PC-9 (cell line): ENCODE results near the gene NOXO1. TPM values are rescaled to one million over a fixed set of nuclear protein-coding genes. Genes with fewer than 3 reads are reported as not detected.

Source experiments
- BruUV-seq: library from RNA; stranded (reverse); fragments of 400-500 nt; replicated peaks from 2 replicates; lab custom pipeline; 2021; lab: Mats Ljungman, UMichigan
- CTCF ChIA-PET: fragments of 300-600 bp; sonication (Branson Sonifier 250); formaldehyde crosslinking; loops from one replicate; lab custom pipeline; 2022; ENCODE audit warnings: antibody characterized with exemption; lab: Charles Lee
- POLR2A ChIA-PET: fragments of 300-600 bp; sonication (Branson Sonifier 250); formaldehyde crosslinking; loops from one replicate; lab custom pipeline; 2022; ENCODE audit warnings: antibody characterized with exemption; ENCODE audit not compliant: unreplicated experiment; lab: Charles Lee
- DNase-seq, 2 experiments: peaks; one replicate each; pipeline versions ENCODE4 v3.0.0 to v3.0.0-alpha.2; 2015 to 2022; ENCODE audit warnings: mixed read lengths in 1 of 2
- H2AFZ ChIP-seq: fragments of 200-600 bp; sonication (generic); 2 replicates; pipeline ENCODE4 v1.8.1; 2017; ENCODE audit warnings: antibody characterized with exemption
- H3F3A ChIP-seq: fragments of 200-600 bp; sonication (generic); 2 replicates; pipeline ENCODE4 v1.8.1; 2017; ENCODE audit warnings: antibody characterized with exemption, mild to moderate bottlenecking, low read depth; ENCODE audit not compliant: insufficient read depth
- H3K27ac ChIP-seq: fragments of 200-600 bp; sonication (generic); 2 replicates; pipeline ENCODE4 v1.6.1; 2016; ENCODE audit warnings: mixed run types
- H3K27me3 ChIP-seq: fragments of 200-600 bp; sonication (generic); 2 replicates; pipeline ENCODE4 v1.6.1; 2016; ENCODE audit warnings: low read depth, mixed run types; ENCODE audit not compliant: insufficient read depth
- H3K36me3 ChIP-seq: fragments of 200-600 bp; sonication (generic); 2 replicates; pipeline ENCODE4 v1.6.1; 2016; ENCODE audit warnings: low read depth, mixed run types
- H3K4me1 ChIP-seq: fragments of 200-600 bp; sonication (generic); replicated peaks from 2 replicates; pipeline ENCODE4 v1.6.1; 2016; ENCODE audit warnings: mixed run types; ENCODE audit not compliant: insufficient read depth
- H3K4me2 ChIP-seq: fragments of 200-600 bp; sonication (generic); 2 replicates; pipeline ENCODE4 v1.6.1; 2017; ENCODE audit warnings: mixed run types
- H3K4me3 ChIP-seq: fragments of 200-600 bp; sonication (generic); 2 replicates; pipeline ENCODE4 v1.6.1; 2016; ENCODE audit warnings: mixed run types
- H3K79me2 ChIP-seq: fragments of 200-600 bp; sonication (generic); 2 replicates; pipeline ENCODE4 v1.6.1; 2017; ENCODE audit warnings: low read depth, mixed run types
- H3K9me2 ChIP-seq: fragments of 200-600 bp; sonication (generic); 2 replicates; pipeline ENCODE4 v1.8.1; 2017; ENCODE audit warnings: mild to moderate bottlenecking; ENCODE audit not compliant: insufficient read depth
- H3K9me3 ChIP-seq: fragments of 200-600 bp; sonication (generic); 2 replicates; pipeline ENCODE4 v1.8.1; 2016; ENCODE audit warnings: low read depth; ENCODE audit not compliant: insufficient read depth
- H4K20me1 ChIP-seq: fragments of 200-600 bp; sonication (generic); 2 replicates; pipeline ENCODE4 v1.8.1; 2017; ENCODE audit not compliant: insufficient read depth
- CTCF ChIP-seq: fragments of 200-600 bp; sonication (generic); conservative IDR thresholded peaks from 2 replicates; pipeline ENCODE4 v1.6.1; 2017; ENCODE audit warnings: mixed run types, antibody characterized with exemption, mild to moderate bottlenecking, moderate library complexity
- EZH2 ChIP-seq: fragments of 200-600 bp; sonication (generic); IDR thresholded peaks from 2 replicates; pipeline ENCODE4 v1.8.0; 2017; ENCODE audit warnings: antibody characterized with exemption, low read depth
- intact Hi-C: fragments of 100-400 bp; cut with micrococcal nuclease; formaldehyde crosslinking; loops from one replicate; pipeline ENCODE4 v1.10.0; 2022; ENCODE audit not compliant: unreplicated experiment
- total RNA-seq: library from RNA; stranded (reverse); gene quantifications from 2 replicates; pipeline ENCODE4 v1.2.3, GENCODE V29; 2021

Gene NOXO1
- total RNA-seq, 1 experiment from 2014 or later: 11.1 TPM

DNA sequence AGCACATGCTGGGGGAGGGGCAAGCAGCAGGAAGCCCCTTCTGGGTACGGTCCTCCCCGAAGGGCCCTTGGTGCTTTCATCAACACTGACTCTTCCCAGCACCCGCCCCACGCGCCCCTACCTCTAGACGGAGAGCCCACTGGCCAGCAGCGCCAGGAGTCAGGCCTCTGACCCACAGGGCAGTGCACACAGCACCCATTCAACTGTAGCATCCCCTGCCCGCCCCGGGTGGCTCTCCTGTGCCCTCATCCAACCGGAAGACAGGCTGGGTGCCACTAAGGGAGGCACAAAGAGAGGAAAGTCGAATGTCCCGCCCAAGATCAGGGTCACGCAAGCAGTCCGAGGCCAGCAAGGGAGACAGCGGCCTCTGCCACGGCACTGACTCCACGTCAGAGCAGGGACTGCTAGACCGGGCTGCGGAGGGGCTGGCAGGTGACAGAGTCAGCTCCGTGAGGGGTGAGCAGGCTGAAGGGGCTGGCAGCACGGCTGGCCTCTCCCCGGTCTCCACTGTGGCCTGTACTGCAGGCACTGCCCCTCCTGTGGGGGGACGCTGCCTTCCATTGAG, 48.1 kb downstream of the NOXO1 start:
- peaks cover 20% of the 10 kb centered on the region for H3F3A ChIP-seq
- no peaks in the 10 kb centered on the region for H3K79me2 ChIP-seq
- H3K4me3 ChIP-seq: no peak overlapping the region
- H3K4me2 ChIP-seq: no peak overlapping the region
- H3K9me2 ChIP-seq: no peaks in the 10 kb centered on the region
- no peaks in the 10 kb centered on the region for H4K20me1 ChIP-seq
- CTCF ChIA-PET: no interaction called here
- BruUV-seq: no TSS peak
- no peaks in the 10 kb centered on the region for H3K36me3 ChIP-seq
- DNase-seq: no peak
- H2AFZ ChIP-seq: no peak overlapping the region
- TF ChIP-seq CTCF (no peak), EZH2 (no peak)
- no peaks in the 10 kb centered on the region for H3K9me3 ChIP-seq
- H3K4me1 ChIP-seq: peaks cover 19% of the 10 kb centered on the region
- POLR2A ChIA-PET: no interaction called here
- intact Hi-C loops: no loop called here
- H3K27me3 ChIP-seq: no peaks in the 10 kb centered on the region
- H3K27ac ChIP-seq: no peak overlapping the region

- POLR2A ChIA-PET: interaction anchor here (0.6 kb wide), 1 partner anchor 89 kb away, joined by 20 read pairs; no protein-coding TSS in a partner anchor
- TF ChIP-seq CTCF (no peak; the same call in 1 of the 2 replicates), EZH2 (no peak)
- H3K79me2 ChIP-seq: no peaks in the 10 kb centered on the region
- H2AFZ ChIP-seq: no peak overlapping the region
- no peak overlapping the region for H3K4me3 ChIP-seq
- DNase-seq: peak in 1 of 2 experiments; percentile 68
- H3K27ac ChIP-seq: no peak overlapping the region
- no peak overlapping the region for H3K4me2 ChIP-seq
- no peaks in the 10 kb centered on the region for H4K20me1 ChIP-seq
- BruUV-seq: no TSS peak
- CTCF ChIA-PET: no interaction called here
- H3K27me3 ChIP-seq: no peaks in the 10 kb centered on the region
- H3K4me1 ChIP-seq: peaks cover 15% of the 10 kb centered on the region
- peaks cover 20% of the 10 kb centered on the region for H3F3A ChIP-seq
- H3K9me2 ChIP-seq: no peaks in the 10 kb centered on the region
- H3K36me3 ChIP-seq: no peaks in the 10 kb centered on the region
- intact Hi-C loops: no loop called here
- no peaks in the 10 kb centered on the region for H3K9me3 ChIP-seq
These were observed 48.9 kb downstream of the NOXO1 start for GRCh38 chr16:1932050-1933028.

DNA sequence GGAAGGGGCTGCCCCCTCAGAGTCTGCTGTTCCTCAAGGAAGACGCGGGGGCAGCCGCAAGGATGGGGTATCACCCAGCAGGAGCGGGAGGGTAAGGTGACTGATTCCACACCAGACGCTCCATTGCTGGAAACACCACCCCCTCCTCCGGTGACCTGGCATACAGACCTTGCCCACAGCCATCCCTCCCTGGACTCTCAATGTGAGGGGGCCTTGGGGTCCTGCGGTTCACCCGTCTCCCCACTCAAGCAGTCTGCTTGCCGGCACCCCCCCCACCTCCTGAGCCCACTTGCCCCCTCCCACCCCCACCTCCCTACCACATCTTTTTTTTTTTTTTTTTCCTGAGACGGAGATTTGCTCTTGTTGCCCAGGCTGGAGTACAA, 50.9 kb downstream of the NOXO1 start:
- no peak overlapping the region for H3K4me3 ChIP-seq
- TF ChIP-seq CTCF (no peak), EZH2 (no peak)
- POLR2A ChIA-PET: no interaction called here
- peak overlapping the region; percentile 87; the same call in 1 of the 2 replicates for H2AFZ ChIP-seq
- H3K9me2 ChIP-seq: no peaks in the 10 kb centered on the region
- no peaks in the 10 kb centered on the region for H3K79me2 ChIP-seq
- CTCF ChIA-PET: interaction anchor here (0.6 kb wide), 1 partner anchor 224 kb away, joined by 3 read pairs; no protein-coding TSS in a partner anchor
- DNase-seq: no peak
- no TSS peak for BruUV-seq
- no peaks in the 10 kb centered on the region for H3K9me3 ChIP-seq
- no peaks in the 10 kb centered on the region for H3K27me3 ChIP-seq
- H3K36me3 ChIP-seq: no peaks in the 10 kb centered on the region
- no peak overlapping the region for H3K4me2 ChIP-seq
- peaks cover 7% of the 10 kb centered on the region for H3K4me1 ChIP-seq
- no peak overlapping the region for H3K27ac ChIP-seq
- intact Hi-C loops: no loop called here
- H4K20me1 ChIP-seq: no peaks in the 10 kb centered on the region
- H3F3A ChIP-seq: peaks cover 6% of the 10 kb centered on the region; the same call in 1 of the 2 replicates
